Superior temporal gyrus (tissue), 1 donor: ENCODE data around the gene SAP30BP.

Source experiments
- DNase-seq: peaks from one replicate; pipeline ENCODE4 v3.0.0-alpha.2; 2016; ENCODE audit errors: extremely low spot score

The SAP30BP gene

GRCh38 chr17:75757086-75757681 lies 90.0 kb downstream of the SAP30BP start:
- DNase-seq = no peak
